H1 (cell line): ENCODE results near the gene MBTPS2. TPM values are rescaled to one million over a fixed set of nuclear protein-coding genes. Genes with fewer than 3 reads are reported as not detected.

Source experiments
- CTCF ChIA-PET: fragments of 300-600 bp; sonication (Branson Sonifier 250); formaldehyde crosslinking; loops from one replicate; lab custom pipeline; 2021; ENCODE audit not compliant: partially characterized antibody; lab: Charles Lee
- POLR2A ChIA-PET: fragments of 300-600 bp; sonication (Branson Sonifier 250); formaldehyde crosslinking; loops from one replicate; lab custom pipeline; 2021; ENCODE audit warnings: inconsistent platforms; ENCODE audit not compliant: partially characterized antibody; lab: Charles Lee
- DNase-seq, 2 experiments: peaks; one replicate each; pipeline versions ENCODE4 v3.0.0 to v3.0.0-alpha.2; 2010 to 2022; ENCODE audit warnings: low spot score in 2 of 2, low read depth in 1 of 2, mixed read lengths in 1 of 2
- FAIRE-seq: peaks from 2 replicates; lab custom pipeline; 2011; peaks lifted over from hg19 to GRCh38; lab: Jason Lieb, UNC
- H2AFZ ChIP-seq: 2 replicates; pipeline ENCODE4 v1.8.1; 2012; ENCODE audit warnings: low read length, inconsistent platforms
- H2AK5ac ChIP-seq: 2 replicates; pipeline ENCODE4 v1.6.1; 2013; ENCODE audit warnings: low read depth, low read length
- H2BK120ac ChIP-seq: replicated peaks from 2 replicates; pipeline ENCODE3; 2013; ENCODE audit warnings: low read depth, low read length, inconsistent platforms
- H2BK12ac ChIP-seq: 2 replicates; pipeline ENCODE4 v1.6.1; 2013; ENCODE audit warnings: low read depth, low read length
- H2BK15ac ChIP-seq: 2 replicates; pipeline ENCODE4 v1.6.1; 2013; ENCODE audit warnings: low read length
- H2BK20ac ChIP-seq: 2 replicates; pipeline ENCODE4 v1.6.1; 2013; ENCODE audit warnings: low read length
- H2BK5ac ChIP-seq: 2 replicates; pipeline ENCODE4 v1.6.1; 2013; ENCODE audit warnings: low read depth, low read length
- H3K14ac ChIP-seq: 2 replicates; pipeline ENCODE4 v1.6.1; 2013; ENCODE audit warnings: inconsistent platforms; ENCODE audit not compliant: insufficient read length
- H3K18ac ChIP-seq: 2 replicates; pipeline ENCODE4 v1.6.1; 2013; ENCODE audit warnings: low read length; ENCODE audit errors: extremely low read depth
- H3K23ac ChIP-seq: 2 replicates; pipeline ENCODE4 v1.6.1; 2013; ENCODE audit warnings: inconsistent platforms; ENCODE audit not compliant: insufficient read length
- H3K23me2 ChIP-seq: 2 replicates; pipeline ENCODE4 v1.6.1; 2013; ENCODE audit warnings: low read depth, low read length
- H3K27ac ChIP-seq: 2 replicates; pipeline ENCODE4 v1.6.1; 2011; ENCODE audit warnings: low read depth, low read length, inconsistent platforms
- H3K27me3 ChIP-seq, 4 experiments: replicated peaks in 1 of 4; 1 replicate in 1 of 4; 2 replicates in 3 of 4; pipeline versions ENCODE4 v1.6.1 to v1.8.1; 2011 to 2013; ENCODE audit warnings: low read length in 3 of 4, mild to moderate bottlenecking in 3 of 4, inconsistent platforms in 2 of 4, mixed read lengths in 2 of 4, moderate library complexity in 1 of 4; ENCODE audit not compliant: control insufficient read depth in 3 of 4, insufficient read depth in 3 of 4; ENCODE audit errors: extremely low read depth in 1 of 4
- H3K36me3 ChIP-seq, 4 experiments: 2 replicates each; pipeline versions ENCODE4 v1.6.1 to v1.8.1; 2011 to 2013; ENCODE audit warnings: mild to moderate bottlenecking in 4 of 4, low read length in 3 of 4, moderate library complexity in 2 of 4, control low read depth in 1 of 4, inconsistent platforms in 1 of 4; ENCODE audit not compliant: insufficient read depth in 4 of 4, control insufficient read depth in 2 of 4
- H3K4ac ChIP-seq: replicated peaks from 2 replicates; pipeline ENCODE3; 2013; ENCODE audit warnings: low read length, low read depth, mixed read lengths, inconsistent platforms; ENCODE audit not compliant: insufficient read length
- H3K4me1 ChIP-seq, 4 experiments: replicated peaks in 1 of 4; 1 replicate in 1 of 4; 2 replicates in 3 of 4; pipeline versions ENCODE4 v1.6.1 to v1.8.1; 2011 to 2013; ENCODE audit warnings: low read length in 3 of 4, inconsistent platforms in 2 of 4, mixed read lengths in 1 of 4; ENCODE audit not compliant: insufficient read depth in 4 of 4, control insufficient read depth in 3 of 4
- H3K4me2 ChIP-seq, 2 experiments: 2 replicates each; pipeline versions ENCODE4 v1.6.1 to v1.8.1; 2011 to 2013; ENCODE audit warnings: low read depth in 2 of 2, low read length in 2 of 2, control low read depth in 1 of 2, inconsistent platforms in 1 of 2, mild to moderate bottlenecking in 1 of 2; ENCODE audit not compliant: insufficient read depth in 1 of 2
- H3K4me3 ChIP-seq, 4 experiments: fragments of 200-600, 300-600 bp in 1 of 4; sonication (generic), shearing (Covaris generic), sonication (Bioruptor Twin) in 1 of 4; 2 replicates each; pipeline versions ENCODE4 v1.5.1 to v1.8.1; 2011 to 2016; ENCODE audit warnings: low read length in 4 of 4, low read depth in 3 of 4, control low read depth in 2 of 4, inconsistent platforms in 2 of 4, mild to moderate bottlenecking in 2 of 4, mixed read lengths in 1 of 4, moderate library complexity in 1 of 4; ENCODE audit not compliant: insufficient read depth in 2 of 4; ENCODE audit errors: extremely low read depth in 1 of 4
- H3K56ac ChIP-seq: replicated peaks from 2 replicates; pipeline ENCODE3; 2013; ENCODE audit warnings: low read depth, mild to moderate bottlenecking, mixed read lengths, low read length, inconsistent platforms; ENCODE audit not compliant: insufficient read length
- H3K79me1 ChIP-seq: 2 replicates; pipeline ENCODE4 v1.6.1; 2013; ENCODE audit warnings: low read depth, low read length, control low read depth
- H3K79me2 ChIP-seq, 2 experiments: 2 replicates each; pipeline versions ENCODE4 v1.6.1 to v1.8.1; 2012 to 2013; ENCODE audit warnings: low read length in 2 of 2, mild to moderate bottlenecking in 2 of 2, inconsistent platforms in 1 of 2; ENCODE audit not compliant: insufficient read depth in 2 of 2, control insufficient read depth in 1 of 2
- H3K9ac ChIP-seq, 4 experiments: replicated peaks in 1 of 4; 1 replicate in 1 of 4; 2 replicates in 3 of 4; pipeline versions ENCODE4 v1.6.1 to v1.8.1; 2011 to 2013; ENCODE audit warnings: low read depth in 3 of 4, low read length in 3 of 4, control low read depth in 2 of 4, mild to moderate bottlenecking in 2 of 4, moderate library complexity in 2 of 4, inconsistent platforms in 1 of 4; ENCODE audit errors: extremely low read depth in 1 of 4
- H3K9me3 ChIP-seq, 2 experiments: 2 replicates each; pipeline versions ENCODE4 v1.6.1 to v1.8.1; 2012 to 2013; ENCODE audit warnings: mild to moderate bottlenecking in 2 of 2, moderate library complexity in 2 of 2, control low read depth in 1 of 2, inconsistent platforms in 1 of 2, low read depth in 1 of 2, low read length in 1 of 2, mixed read lengths in 1 of 2; ENCODE audit not compliant: insufficient read depth in 2 of 2
- H4K20me1 ChIP-seq, 2 experiments: replicated peaks in 1 of 2; 2 replicates each; pipeline versions ENCODE3 to v1.8.1; 2011 to 2013; ENCODE audit warnings: inconsistent platforms in 2 of 2, low read length in 2 of 2, mild to moderate bottlenecking in 1 of 2; ENCODE audit not compliant: insufficient read depth in 2 of 2, control insufficient read depth in 1 of 2
- H4K5ac ChIP-seq: 2 replicates; pipeline ENCODE4 v1.6.1; 2013; ENCODE audit warnings: low read length, low read depth, mixed read lengths, inconsistent platforms; ENCODE audit not compliant: insufficient read length
- H4K8ac ChIP-seq: 2 replicates; pipeline ENCODE4 v1.8.0; 2013; ENCODE audit warnings: mild to moderate bottlenecking, moderate library complexity, low read length, inconsistent platforms; ENCODE audit not compliant: insufficient read depth; ENCODE audit errors: extremely low read depth
- H4K91ac ChIP-seq: replicated peaks from 2 replicates; pipeline ENCODE3; 2013; ENCODE audit warnings: low read length, mixed read lengths, inconsistent platforms; ENCODE audit not compliant: insufficient read length
- JUN ChIP-seq: IDR thresholded peaks from 2 replicates; pipeline ENCODE4 v1.6.1; 2011; ENCODE audit warnings: low read depth, mild to moderate bottlenecking, improper control_type of control experiment, low read length
- JUND ChIP-seq: IDR thresholded peaks from 2 replicates; pipeline ENCODE4 v1.6.1; 2011; ENCODE audit warnings: mild to moderate bottlenecking, improper control_type of control experiment, low read length
- RAD21 ChIP-seq, 2 experiments: IDR thresholded peaks in 1 of 2; conservative IDR thresholded peaks in 1 of 2; 2 replicates each; pipeline ENCODE4 v1.6.1; 2011; ENCODE audit warnings: low read depth in 2 of 2, low read length in 2 of 2, improper control_type of control experiment in 1 of 2, inconsistent platforms in 1 of 2, mild to moderate bottlenecking in 1 of 2, moderate library complexity in 1 of 2
- TCF12 ChIP-seq: IDR thresholded peaks from 2 replicates; pipeline ENCODE4 v1.6.1; 2011; ENCODE audit warnings: low read depth, mild to moderate bottlenecking, low read length
- USF2 ChIP-seq: IDR thresholded peaks from 2 replicates; pipeline ENCODE4 v1.6.1; 2011; ENCODE audit warnings: low read length, improper control_type of control experiment
- WGBS, 2 experiments: shearing (Covaris generic) in 1 of 2; methylation state at CpG; one replicate each; pipeline versions ENCODE4 v1.1.6 to v1.1.7; 2013 to 2015; ENCODE audit warnings: low lambda C conversion rate in 2 of 2, mixed read lengths in 2 of 2, inconsistent platforms in 1 of 2, low coverage in 1 of 2, missing lambda C conversion rate in 1 of 2; ENCODE audit not compliant: insufficient replicate concordance in 2 of 2, insufficient coverage in 1 of 2, insufficient read length in 1 of 2; ENCODE audit errors: extremely low coverage in 1 of 2, missing lambda C conversion rate in 1 of 2; 5-methylcytosine and 5-hydroxymethylcytosine counted together
- polyA plus RNA-seq, 7 experiments: library from polyadenylated mRNA; depleted of rRNA in 3 of 7; stranded (reverse) in 5 of 7; unstranded in 2 of 7; fragments of >200 nt in 5 of 7; fragments of 200-250 nt in 2 of 7; gene quantifications; 1 replicate in 5 of 7; 2 replicates in 1 of 7; 4 replicates in 1 of 7; pipeline versions ENCODE4 v1.2.1 to v1.2.3, GENCODE V29; 2011 to 2013; ENCODE audit warnings: missing spikeins in 2 of 7, mixed read lengths in 2 of 7
- total RNA-seq: library from RNA; stranded (reverse); fragmentation: NEBNext Ultra II Directional; extraction: Animal tissue kit (Norgen Biotek cat#: 25700); gene quantifications from 2 replicates; pipeline ENCODE4 v1.2.1, GENCODE V29; 2021

The MBTPS2 gene
- total and polyA plus RNA-seq, 2 of the 8 experiments (the other 6 are each of a cell fraction or from before 2014, with no cell fraction given), result 4.3 to 7.4 TPM

- Histone ChIP-seq H3K9ac (no peak overlapping the region), H3K79me2 (no peaks in the 10 kb centered on the region), H3K79me1 (no peaks in the 10 kb centered on the region), H3K18ac (no peak overlapping the region), H3K4me3 (no peak overlapping the region), H2BK5ac (no peak overlapping the region), H3K56ac (no peak overlapping the region), H2AFZ (no peak overlapping the region), H4K8ac (no peak overlapping the region), H2AK5ac (no peak overlapping the region), H3K23ac (no peak overlapping the region), H3K14ac (no peak overlapping the region), H2BK12ac (no peak overlapping the region), H3K27ac (no peak overlapping the region), H4K20me1 (no peaks in the 10 kb centered on the region), H3K9me3 (no peaks in the 10 kb centered on the region), H2BK15ac (no peak overlapping the region), H2BK20ac (no peak overlapping the region), H4K5ac (no peak overlapping the region), H2BK120ac (no peak overlapping the region), H3K4me2 (no peak overlapping the region), H4K91ac (no peak overlapping the region), H3K27me3 (no peaks in the 10 kb centered on the region), H3K23me2 (no peaks in the 10 kb centered on the region), H3K4ac (no peak overlapping the region), H3K36me3 (no peaks in the 10 kb centered on the region), H3K4me1 (peaks cover 0 to 4% (median 0%) of the 10 kb centered on the region in 4 experiments; a peak in 1 of 7 replicates)
- ChIA-PET POLR2A (interaction anchor here (1.1 to 2.0 kb wide), 4 partner anchors 13 to 87 kb away, joined by 3 to 4 read pairs (median 3); partner anchors contain the start of gene MBTPS2), CTCF (interaction anchor here (1.0 kb wide), 1 partner anchor 10 kb away, joined by 4 read pairs; no protein-coding TSS in a partner anchor)
- TF ChIP-seq JUN (peak; percentile 59; the same call in 1 of the 2 replicates), RAD21 (IDR thresholded peaks at IDR 0.05 in 1 of 2, conservative IDR thresholded peaks at IDR 0.05 in 1 of 2; ENCODE audit: low read depth in 2 of 2, low read length in 2 of 2) (no peak), JUND (peak; percentile 79), TCF12 (no peak), USF2 (no peak)
- DNase-seq, result no peak
- FAIRE-seq, result peak; percentile 28
- WGBS, 2 experiments, result 58% methylated on average over 6 of the region's 6 CpGs; no CpG with 5 or more reads in 1 of the 2 experiments
Observed at GRCh38 chrX:21926527-21927278, 87.3 kb downstream of the MBTPS2 start.
